Neuronal stem cell (in vitro differentiated cells): Measurements from ENCODE around the gene ARHGAP35.
"Not testable (repeated sequence)": the region's sequence is repeated elsewhere in the genome, so short reads cannot be mapped to it uniquely, and the experiment has no call there.

Source experiments
- DNase-seq: peaks from one replicate; pipeline ENCODE4 v3.0.0-alpha.2; 2013; ENCODE audit warnings: low spot score
- H2AFZ ChIP-seq: one replicate; pipeline ENCODE4 v1.6.1; 2013; ENCODE audit warnings: mild to moderate bottlenecking, low read length, inconsistent platforms
- H2AK5ac ChIP-seq: 2 replicates; pipeline ENCODE4 v1.6.1; 2013; ENCODE audit warnings: low read depth, mild to moderate bottlenecking, inconsistent platforms, low read length, moderate library complexity, mixed read lengths
- H2BK120ac ChIP-seq: 2 replicates; pipeline ENCODE4 v1.6.1; 2013; ENCODE audit warnings: low read depth, mild to moderate bottlenecking, inconsistent platforms, low read length, moderate library complexity, mixed read lengths
- H2BK12ac ChIP-seq: one replicate; pipeline ENCODE4 v1.6.1; 2013; ENCODE audit warnings: low read length, inconsistent platforms
- H2BK15ac ChIP-seq: 2 replicates; pipeline ENCODE4 v1.6.1; 2013; ENCODE audit warnings: mild to moderate bottlenecking, low read length, inconsistent platforms, mixed read lengths
- H2BK5ac ChIP-seq: one replicate; pipeline ENCODE4 v1.6.1; 2013; ENCODE audit warnings: inconsistent platforms, mild to moderate bottlenecking, low read length, moderate library complexity
- H3K14ac ChIP-seq: one replicate; pipeline ENCODE4 v1.6.1; 2013; ENCODE audit warnings: low read length, inconsistent platforms
- H3K18ac ChIP-seq: 2 replicates; pipeline ENCODE4 v1.6.1; 2013; ENCODE audit warnings: low read length, inconsistent platforms
- H3K23ac ChIP-seq: 2 replicates; pipeline ENCODE4 v1.6.1; 2013; ENCODE audit warnings: low read depth, mild to moderate bottlenecking, mixed read lengths, low read length, inconsistent platforms; ENCODE audit not compliant: poor library complexity
- H3K27ac ChIP-seq: replicated peaks from 3 replicates; pipeline ENCODE4 v1.5.1; 2013; ENCODE audit warnings: low read length, inconsistent platforms
- H3K27me3 ChIP-seq, 3 experiments: 2 replicates each; pipeline ENCODE4 v1.6.1; 2013; ENCODE audit warnings: low read length in 3 of 3, mild to moderate bottlenecking in 2 of 3, inconsistent platforms in 1 of 3, low read depth in 1 of 3, mixed read lengths in 1 of 3, moderate library complexity in 1 of 3; ENCODE audit not compliant: control insufficient read depth in 3 of 3, insufficient read depth in 3 of 3
- H3K36me3 ChIP-seq, 2 donors: replicated peaks in 1 of 2; 2 replicates each; pipeline ENCODE4 v1.6.1; 2013; ENCODE audit warnings: low read length in 2 of 2; ENCODE audit not compliant: control insufficient read depth in 2 of 2, insufficient read depth in 2 of 2
- H3K4ac ChIP-seq: 2 replicates; pipeline ENCODE4 v1.6.1; 2013; ENCODE audit warnings: inconsistent platforms, mild to moderate bottlenecking, low read length, moderate library complexity
- H3K4me1 ChIP-seq, 2 donors: 1 replicate in 1 of 2; 2 replicates in 1 of 2; pipeline ENCODE4 v1.6.1; 2013; ENCODE audit warnings: low read length in 2 of 2, low read depth in 1 of 2; ENCODE audit not compliant: control insufficient read depth in 2 of 2, insufficient read depth in 1 of 2
- H3K4me2 ChIP-seq: one replicate; pipeline ENCODE4 v1.6.1; 2013; ENCODE audit warnings: mild to moderate bottlenecking, low read length, inconsistent platforms; ENCODE audit not compliant: insufficient read depth, poor library complexity, severe bottlenecking
- H3K4me3 ChIP-seq, 2 donors: 2 replicates each; pipeline ENCODE4 v1.5.1; 2013; ENCODE audit warnings: low read length in 2 of 2, mild to moderate bottlenecking in 2 of 2, inconsistent platforms in 1 of 2, moderate library complexity in 1 of 2
- H3K79me1 ChIP-seq: one replicate; pipeline ENCODE4 v1.6.1; 2013; ENCODE audit warnings: low read depth, mild to moderate bottlenecking, inconsistent platforms, low read length, moderate library complexity
- H3K9ac ChIP-seq: one replicate; pipeline ENCODE4 v1.6.1; 2013; ENCODE audit warnings: mild to moderate bottlenecking, low read depth, low read length, inconsistent platforms; ENCODE audit not compliant: poor library complexity
- H3K9me3 ChIP-seq, 2 donors: replicated peaks in 1 of 2; 2 replicates each; pipeline versions ENCODE3 to v1.6.1; 2013; ENCODE audit warnings: low read length in 2 of 2, mild to moderate bottlenecking in 2 of 2, inconsistent platforms in 1 of 2, low read depth in 1 of 2, mixed read lengths in 1 of 2, moderate library complexity in 1 of 2; ENCODE audit not compliant: control insufficient read depth in 2 of 2, insufficient read depth in 1 of 2
- H4K8ac ChIP-seq: one replicate; pipeline ENCODE4 v1.6.1; 2013; ENCODE audit warnings: low read depth, mild to moderate bottlenecking, inconsistent platforms, low read length, moderate library complexity
- H4K91ac ChIP-seq: one replicate; pipeline ENCODE4 v1.6.1; 2013; ENCODE audit warnings: low read length, low read depth, mild to moderate bottlenecking, inconsistent platforms; ENCODE audit not compliant: poor library complexity
- WGBS, 2 donors: extraction: QIAGEN DNeasy Blood & Tissue Kit; methylation state at CpG; one replicate each; pipeline ENCODE4 v1.1.7; 2013; ENCODE audit warnings: missing lambda C conversion rate in 2 of 2, mixed read lengths in 1 of 2; ENCODE audit not compliant: insufficient read length in 2 of 2, insufficient replicate concordance in 1 of 2; ENCODE audit errors: extremely low coverage in 2 of 2; 5-methylcytosine and 5-hydroxymethylcytosine counted together

ARHGAP35 gene

DNA sequence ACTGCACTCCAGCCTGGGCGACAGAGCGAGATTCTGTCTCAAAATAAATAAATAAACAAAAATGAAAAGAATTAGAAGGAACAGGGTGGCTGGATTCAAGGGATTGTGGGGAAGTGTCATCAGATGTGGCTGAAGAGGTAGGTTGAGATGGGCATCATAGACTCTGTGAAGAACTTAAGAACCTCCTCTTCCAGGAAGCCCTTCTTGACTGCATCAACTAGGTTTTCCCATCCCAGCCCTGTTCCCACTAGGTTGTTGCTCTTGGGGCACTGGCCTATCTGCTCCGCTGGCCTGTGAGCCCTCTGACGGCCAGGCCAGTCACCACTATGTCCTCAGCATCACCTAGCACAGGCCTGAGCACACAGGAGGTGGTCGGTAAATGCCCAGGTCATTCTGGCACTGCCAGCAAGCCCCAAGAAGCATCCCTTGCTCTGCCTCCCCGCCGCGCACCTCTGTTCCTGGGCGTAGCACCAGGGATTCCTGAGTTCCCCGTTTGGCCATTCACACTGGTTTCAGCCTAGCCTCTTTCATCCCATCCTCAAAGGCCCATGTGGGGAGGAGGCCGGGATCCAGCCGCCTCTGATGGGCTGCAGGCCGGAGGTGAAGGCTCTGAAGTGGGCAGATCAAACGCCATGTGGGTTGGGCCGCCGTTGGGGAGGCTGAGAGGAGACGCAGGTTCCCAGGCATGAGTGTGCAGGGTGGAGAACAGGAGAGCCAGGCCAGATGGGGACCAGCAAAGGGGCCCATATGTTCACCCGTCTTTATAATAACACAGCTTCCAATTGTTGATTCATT, 44.8 kb upstream of the ARHGAP35 start:
- DNase-seq: no peak
- Histone ChIP-seq H2AFZ (no peak overlapping the region), H3K9me3 (peaks cover 0 to 2% of the 10 kb centered on the region in 2 donors), H4K8ac (no peak overlapping the region), H3K4me2 (no peak overlapping the region), H2BK5ac (no peak overlapping the region), H3K27me3 (no peaks in the 10 kb centered on the region), H3K18ac (no peak overlapping the region), H4K91ac (no peak overlapping the region), H3K9ac (no peak overlapping the region), H2BK120ac (peak overlapping the region; percentile 94), H2BK12ac (no peak overlapping the region), H3K4me1 (peaks cover 12 to 19% of the 10 kb centered on the region in 2 donors), H2BK15ac (peak overlapping the region; percentile 83), H2AK5ac (peak overlapping the region; percentile 84), H3K14ac (no peak overlapping the region), H3K36me3 (no peaks in the 10 kb centered on the region), H3K4me3 (peak overlapping the region in 1 of 2 donors; percentile 62), H3K27ac (no peak overlapping the region), H3K23ac (peak overlapping the region; percentile 65), H3K4ac (peak overlapping the region; percentile 37), H3K79me1 (no peaks in the 10 kb centered on the region)
- WGBS, 2 donors: no CpG with 5 or more reads among the region's 18 CpGs

- Histone ChIP-seq H3K4ac (no peak overlapping the region), H3K79me1 (no peaks in the 10 kb centered on the region), H3K9ac (no peak overlapping the region), H3K27me3 (no peaks in the 10 kb centered on the region), H3K4me1 (peaks cover 5 to 16% of the 10 kb centered on the region in 2 donors), H3K4me2 (no peak overlapping the region), H2AK5ac (no peak overlapping the region), H2AFZ (peak overlapping the region; percentile 45), H2BK12ac (no peak overlapping the region), H3K4me3 (no peak overlapping the region), H4K8ac (no peak overlapping the region), H3K18ac (no peak overlapping the region), H3K36me3 (no peaks in the 10 kb centered on the region), H2BK15ac (no peak overlapping the region), H3K27ac (no peak overlapping the region), H3K9me3 (peaks cover 2 to 4% of the 10 kb centered on the region in 2 donors), H3K23ac (no peak overlapping the region), H4K91ac (no peak overlapping the region), H2BK120ac (no peak overlapping the region), H3K14ac (no peak overlapping the region), H2BK5ac (no peak overlapping the region)
- DNase-seq: no peak
- WGBS, 2 donors: no CpG with 5 or more reads among the region's 2 CpGs
Observed at GRCh38 chr19:46818812-46819211, 42.0 kb upstream of the ARHGAP35 start.

DNA sequence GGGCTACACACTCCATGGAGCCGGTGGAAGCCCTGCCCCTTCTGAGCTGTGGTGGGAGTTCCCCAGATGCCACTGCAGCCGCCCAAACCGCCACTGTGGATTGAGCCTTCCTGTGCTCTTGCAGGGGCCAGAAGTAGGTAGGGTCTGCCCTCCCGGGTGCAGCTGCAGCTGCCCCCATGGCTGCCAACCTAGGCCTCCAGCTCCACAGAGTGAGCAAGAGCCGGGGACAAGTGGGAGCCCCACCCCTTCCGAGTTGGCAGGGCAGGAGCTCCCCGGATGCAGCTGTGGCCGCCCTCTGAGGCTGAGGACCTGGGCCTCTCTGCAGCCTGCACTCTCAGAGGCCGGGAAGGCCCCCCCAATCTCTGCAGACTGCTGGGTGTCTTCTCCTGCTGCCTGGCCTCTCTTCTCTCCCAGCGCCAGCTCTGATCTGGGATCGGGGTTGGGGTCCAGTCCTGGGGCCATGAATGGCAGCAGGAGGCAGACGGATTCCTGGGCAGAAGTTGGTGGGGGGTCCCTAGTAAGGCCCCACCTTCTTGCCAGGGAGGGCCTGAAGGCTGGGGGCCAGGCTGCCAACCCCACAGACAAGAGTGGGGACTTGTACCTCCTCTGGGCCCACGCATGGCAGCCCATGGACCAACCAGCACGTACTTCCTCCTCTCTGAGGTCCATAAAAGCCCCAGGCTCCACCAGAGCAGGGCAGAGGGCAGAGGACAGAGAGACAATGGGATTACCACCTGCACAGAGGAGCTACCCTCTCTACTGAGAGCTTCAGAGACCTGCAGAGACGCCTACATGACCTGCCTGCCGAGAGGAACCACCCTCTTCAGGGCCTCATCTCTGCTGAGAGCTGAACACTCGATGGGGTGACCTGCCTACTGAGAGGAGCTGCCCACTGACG, 39.0 kb upstream of the ARHGAP35 start:
- no peak overlapping the region for H2BK12ac ChIP-seq
- no peak overlapping the region for H3K27ac ChIP-seq
- H3K18ac ChIP-seq: peak overlapping the region; percentile 91
- H2BK120ac ChIP-seq: peak overlapping the region; percentile 91
- H3K4ac ChIP-seq: no peak overlapping the region
- H4K8ac ChIP-seq: no peak overlapping the region
- peak overlapping the region; percentile 21 for H3K9ac ChIP-seq
- H3K14ac ChIP-seq: peak overlapping the region; percentile 63
- H3K23ac ChIP-seq: peak overlapping the region; percentile 85
- H2AFZ ChIP-seq: peak overlapping the region; percentile 61
- no peaks in the 10 kb centered on the region for H3K79me1 ChIP-seq
- H3K9me3 ChIP-seq: peaks cover 2 to 4% of the 10 kb centered on the region in 2 donors
- peak overlapping the region; percentile 90 for H2BK5ac ChIP-seq
- H4K91ac ChIP-seq: no peak overlapping the region
- WGBS, 2 donors: no CpG with 5 or more reads among the region's 18 CpGs
- no peak overlapping the region for H3K4me2 ChIP-seq
- no peaks in the 10 kb centered on the region for H3K36me3 ChIP-seq
- no peak overlapping the region for H3K4me3 ChIP-seq
- no peak for DNase-seq
- peaks cover 5 to 16% of the 10 kb centered on the region in 2 donors for H3K4me1 ChIP-seq
- peak overlapping the region; percentile 88 for H2AK5ac ChIP-seq
- H2BK15ac ChIP-seq: peak overlapping the region; percentile 92
- no peaks in the 10 kb centered on the region for H3K27me3 ChIP-seq

DNA sequence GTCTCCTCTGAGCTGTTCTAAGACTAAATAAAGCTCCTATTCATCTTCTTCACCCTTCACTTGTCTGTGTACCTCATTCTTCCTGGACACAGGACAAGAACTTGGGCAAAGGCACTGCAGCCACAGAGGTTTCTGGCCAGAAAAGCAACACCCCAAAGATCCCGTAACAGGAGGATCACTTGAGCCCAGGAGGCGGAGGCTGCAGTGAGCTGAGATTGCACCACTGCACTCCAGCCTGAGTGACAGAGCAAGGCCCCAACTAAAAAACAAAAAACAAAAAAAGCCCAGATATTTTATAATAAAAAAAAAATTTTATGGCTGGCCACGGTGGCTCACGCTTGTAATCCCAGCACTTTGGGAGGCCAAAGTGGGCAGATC, 38.4 kb upstream of the ARHGAP35 start:
- not testable (repeated sequence) for H3K9me3 ChIP-seq, DNase-seq, H4K8ac ChIP-seq, H3K4me2 ChIP-seq, H3K79me1 ChIP-seq, H3K23ac ChIP-seq, H4K91ac ChIP-seq, H3K36me3 ChIP-seq, H2BK12ac ChIP-seq, H2BK5ac ChIP-seq, H2AK5ac ChIP-seq, H3K9ac ChIP-seq, H3K14ac ChIP-seq, H3K4ac ChIP-seq, H3K4me3 ChIP-seq, H2BK120ac ChIP-seq, H3K27me3 ChIP-seq, H3K27ac ChIP-seq, H2BK15ac ChIP-seq, H3K18ac ChIP-seq
- no CpG with 5 or more reads among the region's 4 CpGs for WGBS, 2 donors
- Histone ChIP-seq H3K4me1 (peaks cover 5 to 16% of the 10 kb centered on the region in 2 donors), H2AFZ (peak overlapping the region; percentile 24)
